HepG2 (cell line): Measurements from ENCODE around the gene COG4. TPM values are rescaled to one million over a fixed set of nuclear protein-coding genes. Genes with fewer than 3 reads are reported as not detected.

ENCODE experiments used
- CBX5 ChIP-seq: sonication (generic); formaldehyde crosslinking; IDR thresholded peaks from 2 replicates; pipeline ENCODE4 v1.4.0; 2020; ENCODE audit warnings: missing genetic modification reagents, borderline replicate concordance
- ERF ChIP-seq: IDR thresholded peaks from 2 replicates; pipeline ENCODE4 v1.6.1; 2018; ENCODE audit warnings: missing biosample characterization, missing genetic modification reagents
- HNF1B ChIP-seq: sonication (generic); formaldehyde crosslinking; IDR thresholded peaks from 2 replicates; pipeline ENCODE4 v1.5.1; 2020; ENCODE audit warnings: mild to moderate bottlenecking, moderate library complexity, missing genetic modification reagents
- HOXD1 ChIP-seq: sonication (generic); formaldehyde crosslinking; IDR thresholded peaks from 2 replicates; pipeline ENCODE4 v1.5.0; 2020; ENCODE audit warnings: missing genetic modification reagents
- KDM5B ChIP-seq: sonication (generic); formaldehyde crosslinking; IDR thresholded peaks from 2 replicates; pipeline ENCODE4 v1.4.0; 2020; ENCODE audit warnings: missing genetic modification reagents, mild to moderate bottlenecking, borderline replicate concordance
- MYNN ChIP-seq: sonication (generic); formaldehyde crosslinking; IDR thresholded peaks from 2 replicates; pipeline ENCODE4 v1.4.0; 2020; ENCODE audit warnings: mild to moderate bottlenecking, low read depth, missing genetic modification reagents
- NR1H2 ChIP-seq: sonication (generic); formaldehyde crosslinking; IDR thresholded peaks from 2 replicates; pipeline ENCODE4 v1.8.1; 2022; ENCODE audit warnings: low read depth, missing genetic modification reagents, borderline replicate concordance
- NR3C1 ChIP-seq: sonication (generic); formaldehyde crosslinking; IDR thresholded peaks from 2 replicates; pipeline ENCODE4 v1.4.0; 2020; ENCODE audit warnings: missing genetic modification reagents
- RBAK ChIP-seq: sonication (generic); formaldehyde crosslinking; IDR thresholded peaks from 2 replicates; pipeline ENCODE4 v1.5.1; 2020; ENCODE audit warnings: mild to moderate bottlenecking, missing genetic modification reagents
- SAFB2 ChIP-seq: sonication (generic); formaldehyde crosslinking; IDR thresholded peaks from 2 replicates; pipeline ENCODE4 v1.5.1; 2020; ENCODE audit warnings: missing genetic modification reagents, low read depth, mild to moderate bottlenecking, borderline replicate concordance
- SP140L ChIP-seq: sonication (generic); formaldehyde crosslinking; IDR thresholded peaks from 2 replicates; pipeline ENCODE4 v1.4.0; 2020; ENCODE audit warnings: missing genetic modification reagents, borderline replicate concordance
- SP4 ChIP-seq: sonication (generic); formaldehyde crosslinking; IDR thresholded peaks from 2 replicates; pipeline ENCODE4 v1.8.1; 2023; ENCODE audit warnings: mild to moderate bottlenecking, missing genetic modification reagents
- THAP7 ChIP-seq: sonication (generic); formaldehyde crosslinking; IDR thresholded peaks from 2 replicates; pipeline ENCODE4 v1.8.1; 2023; ENCODE audit warnings: mild to moderate bottlenecking, missing genetic modification reagents
- ZMAT3 ChIP-seq: sonication (generic); formaldehyde crosslinking; conservative IDR thresholded peaks from 2 replicates; pipeline ENCODE4 v1.7.0; 2021; ENCODE audit warnings: missing genetic modification reagents
- ZNF382 ChIP-seq: sonication (generic); formaldehyde crosslinking; IDR thresholded peaks from 2 replicates; pipeline ENCODE4 v1.5.0; 2020; ENCODE audit warnings: missing genetic modification reagents, mild to moderate bottlenecking, borderline replicate concordance
- ZNF570 ChIP-seq: sonication (generic); formaldehyde crosslinking; IDR thresholded peaks from 2 replicates; pipeline ENCODE4 v1.4.0; 2020; ENCODE audit warnings: mild to moderate bottlenecking, missing genetic modification reagents, borderline replicate concordance
- ZNF777 ChIP-seq: sonication (generic); formaldehyde crosslinking; IDR thresholded peaks from 2 replicates; pipeline ENCODE4 v1.4.0; 2020; ENCODE audit warnings: missing genetic modification reagents
- ZNF816 ChIP-seq: sonication (generic); formaldehyde crosslinking; IDR thresholded peaks from 2 replicates; pipeline ENCODE4 v1.8.0; 2022; ENCODE audit warnings: missing genetic modification reagents, mild to moderate bottlenecking, borderline replicate concordance
- polyA plus RNA-seq, 8 experiments: library from polyadenylated mRNA; depleted of rRNA in 3 of 8; stranded (reverse) in 7 of 8; unstranded in 1 of 8; fragments of >200 nt; fragmentation: Illumina TruSeq in 4 of 8; extraction: Trizol in 4 of 8; gene quantifications; 2 replicates each; pipeline versions ENCODE4 v1.2.1 to v1.2.3, GENCODE V29; 2011 to 2016; ENCODE audit warnings: low read depth in 4 of 8, missing spikeins in 1 of 8, mixed read lengths in 1 of 8; ENCODE audit not compliant: insufficient read depth in 1 of 8
- total RNA-seq, 5 experiments: library from RNA; depleted of rRNA; stranded (reverse); fragments of >200 nt; fragmentation: Illumina TruSeq; extraction: Trizol; gene quantifications; 2 replicates each; pipeline ENCODE4 v1.2.3, GENCODE V29; 2016; ENCODE audit warnings: low read depth in 1 of 5
- TF ChIP-seq, protein P1 (sequence below): conservative IDR thresholded peaks from 2 replicates; pipeline ENCODE4 v1.6.1; 2018; ENCODE audit warnings: missing genetic modification reagents
- TF ChIP-seq, protein P2 (sequence below): sonication (generic); formaldehyde crosslinking; IDR thresholded peaks from 2 replicates; pipeline ENCODE4 v1.4.0; 2020; ENCODE audit warnings: missing genetic modification reagents, borderline replicate concordance
- TF ChIP-seq, protein P3 (sequence below): sonication (generic); formaldehyde crosslinking; IDR thresholded peaks from 2 replicates; pipeline ENCODE4 v1.5.1; 2020; ENCODE audit warnings: missing genetic modification reagents, mild to moderate bottlenecking, borderline replicate concordance

The COG4 gene
- total and polyA plus RNA-seq, 2 of the 13 experiments (the other 11 are each of a cell fraction or from before 2014, with no cell fraction given), result 51.1 to 73.8 TPM

- TF ChIP-seq, protein P1, sequence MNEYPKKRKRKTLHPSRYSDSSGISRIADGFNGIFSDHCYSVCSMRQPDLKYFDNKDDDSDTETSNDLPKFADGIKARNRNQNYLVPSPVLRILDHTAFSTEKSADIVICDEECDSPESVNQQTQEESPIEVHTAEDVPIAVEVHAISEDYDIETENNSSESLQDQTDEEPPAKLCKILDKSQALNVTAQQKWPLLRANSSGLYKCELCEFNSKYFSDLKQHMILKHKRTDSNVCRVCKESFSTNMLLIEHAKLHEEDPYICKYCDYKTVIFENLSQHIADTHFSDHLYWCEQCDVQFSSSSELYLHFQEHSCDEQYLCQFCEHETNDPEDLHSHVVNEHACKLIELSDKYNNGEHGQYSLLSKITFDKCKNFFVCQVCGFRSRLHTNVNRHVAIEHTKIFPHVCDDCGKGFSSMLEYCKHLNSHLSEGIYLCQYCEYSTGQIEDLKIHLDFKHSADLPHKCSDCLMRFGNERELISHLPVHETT (CRISPR knock-in tag), result peak; percentile 81
- TF ChIP-seq, protein P2, sequence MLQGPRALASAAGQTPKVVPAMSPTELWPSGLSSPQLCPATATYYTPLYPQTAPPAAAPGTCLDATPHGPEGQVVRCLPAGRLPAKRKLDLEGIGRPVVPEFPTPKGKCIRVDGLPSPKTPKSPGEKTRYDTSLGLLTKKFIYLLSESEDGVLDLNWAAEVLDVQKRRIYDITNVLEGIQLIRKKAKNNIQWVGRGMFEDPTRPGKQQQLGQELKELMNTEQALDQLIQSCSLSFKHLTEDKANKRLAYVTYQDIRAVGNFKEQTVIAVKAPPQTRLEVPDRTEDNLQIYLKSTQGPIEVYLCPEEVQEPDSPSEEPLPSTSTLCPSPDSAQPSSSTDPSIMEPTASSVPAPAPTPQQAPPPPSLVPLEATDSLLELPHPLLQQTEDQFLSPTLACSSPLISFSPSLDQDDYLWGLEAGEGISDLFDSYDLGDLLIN (CRISPR knock-in tag), result peak; percentile 90
- TF ChIP-seq ERF (CRISPR knock-in tag), result no peak
- TF ChIP-seq NR3C1 (CRISPR knock-in tag), result no peak
- peak; percentile 53; the same call in 1 of the 2 replicates for TF ChIP-seq CBX5 (CRISPR knock-in tag)
- no peak for TF ChIP-seq ZNF382 (CRISPR knock-in tag)
- no peak for TF ChIP-seq ZNF816 (CRISPR knock-in tag)
- no peak for TF ChIP-seq SAFB2
- TF ChIP-seq SP140L (CRISPR knock-in tag), result no peak
- peak; percentile 38; the same call in 1 of the 2 replicates for TF ChIP-seq KDM5B
- peak; percentile 88 for TF ChIP-seq ZMAT3
- TF ChIP-seq SP4 (CRISPR knock-in tag), result peak; percentile 77
- no peak for TF ChIP-seq NR1H2 (CRISPR knock-in tag)
- TF ChIP-seq ZNF570, result no peak
- TF ChIP-seq ZNF777 (CRISPR knock-in tag), result peak; percentile 48
- TF ChIP-seq RBAK (CRISPR knock-in tag), result no peak
- TF ChIP-seq THAP7 (CRISPR knock-in tag), result peak; percentile 81; the same call in 1 of the 2 replicates
- TF ChIP-seq HNF1B, result peak; percentile 92
- TF ChIP-seq, protein P3, sequence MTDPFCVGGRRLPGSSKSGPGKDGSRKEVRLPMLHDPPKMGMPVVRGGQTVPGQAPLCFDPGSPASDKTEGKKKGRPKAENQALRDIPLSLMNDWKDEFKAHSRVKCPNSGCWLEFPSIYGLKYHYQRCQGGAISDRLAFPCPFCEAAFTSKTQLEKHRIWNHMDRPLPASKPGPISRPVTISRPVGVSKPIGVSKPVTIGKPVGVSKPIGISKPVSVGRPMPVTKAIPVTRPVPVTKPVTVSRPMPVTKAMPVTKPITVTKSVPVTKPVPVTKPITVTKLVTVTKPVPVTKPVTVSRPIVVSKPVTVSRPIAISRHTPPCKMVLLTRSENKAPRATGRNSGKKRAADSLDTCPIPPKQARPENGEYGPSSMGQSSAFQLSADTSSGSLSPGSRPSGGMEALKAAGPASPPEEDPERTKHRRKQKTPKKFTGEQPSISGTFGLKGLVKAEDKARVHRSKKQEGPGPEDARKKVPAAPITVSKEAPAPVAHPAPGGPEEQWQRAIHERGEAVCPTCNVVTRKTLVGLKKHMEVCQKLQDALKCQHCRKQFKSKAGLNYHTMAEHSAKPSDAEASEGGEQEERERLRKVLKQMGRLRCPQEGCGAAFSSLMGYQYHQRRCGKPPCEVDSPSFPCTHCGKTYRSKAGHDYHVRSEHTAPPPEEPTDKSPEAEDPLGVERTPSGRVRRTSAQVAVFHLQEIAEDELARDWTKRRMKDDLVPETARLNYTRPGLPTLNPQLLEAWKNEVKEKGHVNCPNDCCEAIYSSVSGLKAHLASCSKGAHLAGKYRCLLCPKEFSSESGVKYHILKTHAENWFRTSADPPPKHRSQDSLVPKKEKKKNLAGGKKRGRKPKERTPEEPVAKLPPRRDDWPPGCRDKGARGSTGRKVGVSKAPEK (CRISPR knock-in tag), result no peak
- no peak for TF ChIP-seq MYNN (CRISPR knock-in tag)
- TF ChIP-seq HOXD1 (CRISPR knock-in tag), result no peak
These were observed 84.1 kb downstream of the COG4 start, which contains the start of gene ST3GAL2 (continued) for GRCh38 chr16:70438969-70439862.
